GM12878 (cell line): ENCODE results near the gene LIMS4.
"Not testable (repeated sequence)": the region's sequence is repeated elsewhere in the genome, so short reads cannot be mapped to it uniquely, and the experiment has no call there.

Experiments
- DPF2 ChIP-seq: fragments of 450-650 bp; IDR thresholded peaks from 2 replicates; pipeline ENCODE4 v1.6.1; 2017; ENCODE audit warnings: mild to moderate bottlenecking
- ELK1 ChIP-seq: IDR thresholded peaks from 2 replicates; pipeline ENCODE4 v1.6.1; 2012; ENCODE audit warnings: low read depth, low read length, improper control_type of control experiment
- EP300 ChIP-seq, 2 experiments: fragments of 150-350 bp in 1 of 2; IDR thresholded peaks; 2 replicates each; pipeline ENCODE4 v1.6.1; 2011 to 2012; ENCODE audit warnings: low read depth in 2 of 2, low read length in 2 of 2, borderline replicate concordance in 1 of 2, improper control_type of control experiment in 1 of 2, inconsistent platforms in 1 of 2; ENCODE audit not compliant: control insufficient read depth in 1 of 2
- KDM1A ChIP-seq: fragments of 200-600 bp; sonication (generic); IDR thresholded peaks from 2 replicates; pipeline ENCODE4 v1.6.1; 2016; ENCODE audit warnings: borderline replicate concordance
- MAX ChIP-seq: IDR thresholded peaks from 2 replicates; pipeline ENCODE4 v1.6.1; 2012; ENCODE audit warnings: low read depth, low read length, improper control_type of control experiment
- NBN ChIP-seq: fragments of 450-650 bp; IDR thresholded peaks from 2 replicates; pipeline ENCODE4 v1.6.1; 2016
- POLR2A ChIP-seq: IDR thresholded peaks from 2 replicates; pipeline ENCODE4 v1.6.1; 2011; ENCODE audit warnings: low read depth, mild to moderate bottlenecking, low read length
- POLR2AphosphoS5 ChIP-seq: IDR thresholded peaks from 2 replicates; pipeline ENCODE4 v1.6.1; 2011; ENCODE audit warnings: mild to moderate bottlenecking, low read length, inconsistent platforms
- YY1 ChIP-seq: IDR thresholded peaks from 2 replicates; pipeline ENCODE4 v1.6.1; 2011; ENCODE audit warnings: low read depth, mild to moderate bottlenecking, low read length
- TF ChIP-seq, protein P1 (sequence below), 3 experiments: IDR thresholded peaks in 2 of 3; conservative IDR thresholded peaks in 1 of 3; 2 replicates each; pipeline ENCODE4 v1.5.1; 2011; ENCODE audit warnings: low read depth in 3 of 3, low read length in 3 of 3, mild to moderate bottlenecking in 3 of 3, control low read depth in 2 of 3, moderate library complexity in 2 of 3, inconsistent platforms in 1 of 3, mixed read lengths in 1 of 3; ENCODE audit not compliant: control insufficient read depth in 2 of 3, insufficient read depth in 1 of 3; ENCODE audit errors: extremely low read depth in 1 of 3
- TF ChIP-seq, protein P2 (sequence below): IDR thresholded peaks from 2 replicates; pipeline ENCODE4 v1.6.1; 2012; ENCODE audit warnings: low read depth, low read length, improper control_type of control experiment

DNA sequence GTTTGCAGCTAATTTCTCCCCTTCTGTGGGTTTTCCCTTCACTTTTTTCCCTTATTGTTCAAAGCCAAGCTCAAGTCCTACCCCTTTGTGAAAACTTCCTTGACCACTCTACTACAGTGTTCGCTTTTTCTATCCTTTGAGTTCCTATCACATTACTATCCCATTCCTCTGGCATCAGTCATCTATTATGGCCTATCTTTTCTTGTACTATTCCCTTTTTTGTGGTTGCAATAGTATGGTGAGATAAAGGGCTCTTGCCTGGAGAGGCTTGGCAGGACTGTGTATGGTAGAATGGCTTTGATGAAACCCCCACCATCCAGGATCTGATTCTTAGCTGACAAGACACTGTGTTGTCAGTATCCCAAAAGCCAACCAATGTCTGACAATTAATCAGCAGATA lies 30.7 kb downstream of the LIMS4 start:
- not testable (repeated sequence) for TF ChIP-seq ELK1; DPF2; POLR2A; NBN; POLR2AphosphoS5; EP300 (IDR thresholded peaks at IDR 0.05; ENCODE audit: borderline replicate concordance in 1 of 2, control insufficient read depth in 1 of 2, low read depth in 2 of 2, low read length in 2 of 2); MAX; YY1; KDM1A
- TF ChIP-seq, protein P1, sequence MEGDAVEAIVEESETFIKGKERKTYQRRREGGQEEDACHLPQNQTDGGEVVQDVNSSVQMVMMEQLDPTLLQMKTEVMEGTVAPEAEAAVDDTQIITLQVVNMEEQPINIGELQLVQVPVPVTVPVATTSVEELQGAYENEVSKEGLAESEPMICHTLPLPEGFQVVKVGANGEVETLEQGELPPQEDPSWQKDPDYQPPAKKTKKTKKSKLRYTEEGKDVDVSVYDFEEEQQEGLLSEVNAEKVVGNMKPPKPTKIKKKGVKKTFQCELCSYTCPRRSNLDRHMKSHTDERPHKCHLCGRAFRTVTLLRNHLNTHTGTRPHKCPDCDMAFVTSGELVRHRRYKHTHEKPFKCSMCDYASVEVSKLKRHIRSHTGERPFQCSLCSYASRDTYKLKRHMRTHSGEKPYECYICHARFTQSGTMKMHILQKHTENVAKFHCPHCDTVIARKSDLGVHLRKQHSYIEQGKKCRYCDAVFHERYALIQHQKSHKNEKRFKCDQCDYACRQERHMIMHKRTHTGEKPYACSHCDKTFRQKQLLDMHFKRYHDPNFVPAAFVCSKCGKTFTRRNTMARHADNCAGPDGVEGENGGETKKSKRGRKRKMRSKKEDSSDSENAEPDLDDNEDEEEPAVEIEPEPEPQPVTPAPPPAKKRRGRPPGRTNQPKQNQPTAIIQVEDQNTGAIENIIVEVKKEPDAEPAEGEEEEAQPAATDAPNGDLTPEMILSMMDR (IDR thresholded peaks at IDR 0.05 in 2 of 3, conservative IDR thresholded peaks at IDR 0.05 in 1 of 3; ENCODE audit: control insufficient read depth in 2 of 3, extremely low read depth in 1 of 3, insufficient read depth in 1 of 3, low read depth in 3 of 3, low read length in 3 of 3) = not testable (repeated sequence)
- TF ChIP-seq, protein P2, sequence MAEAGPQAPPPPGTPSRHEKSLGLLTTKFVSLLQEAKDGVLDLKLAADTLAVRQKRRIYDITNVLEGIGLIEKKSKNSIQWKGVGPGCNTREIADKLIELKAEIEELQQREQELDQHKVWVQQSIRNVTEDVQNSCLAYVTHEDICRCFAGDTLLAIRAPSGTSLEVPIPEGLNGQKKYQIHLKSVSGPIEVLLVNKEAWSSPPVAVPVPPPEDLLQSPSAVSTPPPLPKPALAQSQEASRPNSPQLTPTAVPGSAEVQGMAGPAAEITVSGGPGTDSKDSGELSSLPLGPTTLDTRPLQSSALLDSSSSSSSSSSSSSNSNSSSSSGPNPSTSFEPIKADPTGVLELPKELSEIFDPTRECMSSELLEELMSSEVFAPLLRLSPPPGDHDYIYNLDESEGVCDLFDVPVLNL = not testable (repeated sequence)
